ENCODE results near the gene PRIM2. TPM values are rescaled to one million over a fixed set of nuclear protein-coding genes. Genes with fewer than 3 reads are reported as not detected.
"Not testable (repeated sequence)": the region's sequence is repeated elsewhere in the genome, so short reads cannot be mapped to it uniquely, and the experiment has no call there.

PRIM2 gene
- total and polyA plus RNA-seq, 9 of the 15 experiments (the other 6 are each of a cell fraction or from before 2014, with no cell fraction given) = 19.8 to 57.5 (median 33.4) TPM

DNA sequence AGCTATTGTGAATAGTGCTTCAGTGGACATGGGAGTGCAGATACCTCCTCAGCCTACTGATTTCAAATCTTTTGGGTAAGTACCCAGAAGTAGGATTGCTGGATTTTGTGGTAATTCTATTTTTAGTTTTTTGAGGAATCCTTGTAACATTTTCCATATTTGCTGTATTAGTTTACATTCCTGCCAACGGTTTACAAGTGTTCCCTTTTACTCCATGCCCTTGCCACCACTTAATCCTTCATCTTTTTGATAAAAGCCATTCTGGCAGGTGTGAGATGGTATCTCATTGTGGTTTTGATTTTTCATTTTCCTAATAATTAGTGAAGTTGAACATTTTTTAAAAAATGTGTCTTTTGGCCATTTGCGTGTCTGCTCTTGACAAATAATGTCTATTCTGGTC lies 125.8 kb downstream of the PRIM2 start:
- H3K4me2 ChIP-seq (ENCODE audit: insufficient read depth, low read length); H3K4me3 ChIP-seq; H3K79me2 ChIP-seq (ENCODE audit: control insufficient read depth, insufficient read depth, low read length); ATAC-seq; FAIRE-seq; BruUV-seq (replicated peaks); in situ Hi-C loops (cut with MboI); H3K9ac ChIP-seq (ENCODE audit: insufficient read depth in 1 of 2, low read depth in 2 of 2, low read length in 2 of 2); CTCF ChIA-PET (ENCODE audit: low intra/inter-chr PET ratio); H3K36me3 ChIP-seq (ENCODE audit: control insufficient read depth, insufficient read depth, low read length); POLR2A ChIA-PET; H4K20me1 ChIP-seq (replicated peaks; ENCODE audit: control insufficient read depth, insufficient read depth, low read length); H2AFZ ChIP-seq (ENCODE audit: low read depth, low read length); H3K4me1 ChIP-seq (replicated peaks in 1 of 2; ENCODE audit: control insufficient read depth in 2 of 2, insufficient read depth in 2 of 2, low read length in 2 of 2); intact Hi-C loops (cut with micrococcal nuclease); H3K27ac ChIP-seq (ENCODE audit: extremely low read depth, low read depth, low read length); H3K27me3 ChIP-seq (ENCODE audit: control insufficient read depth in 2 of 2, insufficient read depth in 2 of 2, low read length in 2 of 2); H3K9me1 ChIP-seq (ENCODE audit: control insufficient read depth, insufficient read depth, low read length); DNase-seq (ENCODE audit: extremely low read depth in 1 of 4, low spot score in 3 of 4); H3K9me3 ChIP-seq (replicated peaks; ENCODE audit: control insufficient read depth, insufficient read depth, low read depth, low read length): not testable (repeated sequence)
- 65% methylated on average over 2 of the region's 2 CpGs for WGBS (ENCODE audit: insufficient coverage, low coverage, missing lambda C conversion rate)

DNA sequence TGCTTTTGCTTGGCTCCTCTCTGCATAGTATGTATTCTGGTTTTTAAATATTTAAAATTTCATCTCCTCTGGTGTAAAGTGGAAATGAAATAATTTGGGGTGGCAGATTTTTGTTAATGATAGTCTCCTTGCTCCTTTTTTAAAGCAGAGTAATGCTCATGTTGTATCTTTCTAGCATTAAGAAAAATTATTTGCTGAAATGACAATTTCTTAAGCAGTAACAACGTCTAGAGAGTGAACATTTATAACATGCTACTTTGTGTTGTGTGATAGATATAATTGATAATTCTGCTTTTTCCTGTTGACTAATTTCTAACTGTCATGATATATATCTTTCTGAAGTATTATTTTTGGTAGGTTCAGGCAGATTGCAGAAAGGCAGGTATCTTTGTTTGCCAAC lies 127.4 kb downstream of the PRIM2 start:
- H3K9ac ChIP-seq (ENCODE audit: insufficient read depth in 1 of 2, low read depth in 2 of 2, low read length in 2 of 2); DNase-seq (ENCODE audit: extremely low read depth in 1 of 4, low spot score in 3 of 4); H3K27ac ChIP-seq (ENCODE audit: extremely low read depth, low read depth, low read length); ATAC-seq; H3K36me3 ChIP-seq (ENCODE audit: control insufficient read depth, insufficient read depth, low read length); H2AFZ ChIP-seq (ENCODE audit: low read depth, low read length); H4K20me1 ChIP-seq (replicated peaks; ENCODE audit: control insufficient read depth, insufficient read depth, low read length); H3K27me3 ChIP-seq (ENCODE audit: control insufficient read depth in 2 of 2, insufficient read depth in 2 of 2, low read length in 2 of 2); H3K4me1 ChIP-seq (replicated peaks in 1 of 2; ENCODE audit: control insufficient read depth in 2 of 2, insufficient read depth in 2 of 2, low read length in 2 of 2); H3K4me3 ChIP-seq; in situ Hi-C loops (cut with MboI); intact Hi-C loops (cut with micrococcal nuclease); H3K79me2 ChIP-seq (ENCODE audit: control insufficient read depth, insufficient read depth, low read length); CTCF ChIA-PET (ENCODE audit: low intra/inter-chr PET ratio); H3K4me2 ChIP-seq (ENCODE audit: insufficient read depth, low read length); FAIRE-seq; H3K9me1 ChIP-seq (ENCODE audit: control insufficient read depth, insufficient read depth, low read length); BruUV-seq (replicated peaks); POLR2A ChIA-PET; H3K9me3 ChIP-seq (replicated peaks; ENCODE audit: control insufficient read depth, insufficient read depth, low read depth, low read length): not testable (repeated sequence)
- WGBS (ENCODE audit: insufficient coverage, low coverage, missing lambda C conversion rate) = 29% methylated on average over 1 of the region's 1 CpG
- TF ChIP-seq ZNF316 (IDR thresholded peaks at IDR 0.05) = peak; percentile 72
- TF ChIP-seq MAFG (tag; conservative IDR thresholded peaks at IDR 0.05) = peak; percentile 53
- peak; percentile 56; the same call in 1 of the 2 replicates for TF ChIP-seq C11orf30 (IDR thresholded peaks at IDR 0.05; ENCODE audit: low read depth)

DNA sequence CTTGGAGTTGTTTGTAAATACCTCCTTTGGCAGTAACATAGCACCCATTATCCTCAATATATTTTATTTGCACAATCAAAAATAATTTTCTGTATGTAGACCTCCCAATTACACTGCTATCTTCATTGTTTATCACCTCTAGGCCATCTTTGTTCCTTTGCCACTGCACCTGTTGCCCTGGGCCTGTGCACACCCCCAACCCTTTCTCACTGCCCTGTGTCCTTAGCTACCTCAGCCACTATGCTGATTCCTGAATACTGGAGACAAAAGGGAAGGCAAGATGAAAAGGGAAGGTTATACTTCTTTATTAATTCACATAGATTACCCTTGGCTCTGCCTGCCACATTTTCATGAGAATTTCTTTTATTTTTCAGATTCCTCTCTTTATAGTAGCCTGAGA lies 127.9 kb downstream of the PRIM2 start:
- H3K4me2 ChIP-seq (ENCODE audit: insufficient read depth, low read length); H3K4me1 ChIP-seq (replicated peaks in 1 of 2; ENCODE audit: control insufficient read depth in 2 of 2, insufficient read depth in 2 of 2, low read length in 2 of 2); H3K9me1 ChIP-seq (ENCODE audit: control insufficient read depth, insufficient read depth, low read length); H4K20me1 ChIP-seq (replicated peaks; ENCODE audit: control insufficient read depth, insufficient read depth, low read length); intact Hi-C loops (cut with micrococcal nuclease); H3K79me2 ChIP-seq (ENCODE audit: control insufficient read depth, insufficient read depth, low read length); BruUV-seq (replicated peaks); POLR2A ChIA-PET; H3K27me3 ChIP-seq (ENCODE audit: control insufficient read depth in 2 of 2, insufficient read depth in 2 of 2, low read length in 2 of 2); H2AFZ ChIP-seq (ENCODE audit: low read depth, low read length); FAIRE-seq; H3K4me3 ChIP-seq; H3K27ac ChIP-seq (ENCODE audit: extremely low read depth, low read depth, low read length); H3K36me3 ChIP-seq (ENCODE audit: control insufficient read depth, insufficient read depth, low read length); DNase-seq (ENCODE audit: extremely low read depth in 1 of 4, low spot score in 3 of 4); H3K9ac ChIP-seq (ENCODE audit: insufficient read depth in 1 of 2, low read depth in 2 of 2, low read length in 2 of 2); ATAC-seq; in situ Hi-C loops (cut with MboI); CTCF ChIA-PET (ENCODE audit: low intra/inter-chr PET ratio); H3K9me3 ChIP-seq (replicated peaks; ENCODE audit: control insufficient read depth, insufficient read depth, low read depth, low read length): not testable (repeated sequence)

DNA sequence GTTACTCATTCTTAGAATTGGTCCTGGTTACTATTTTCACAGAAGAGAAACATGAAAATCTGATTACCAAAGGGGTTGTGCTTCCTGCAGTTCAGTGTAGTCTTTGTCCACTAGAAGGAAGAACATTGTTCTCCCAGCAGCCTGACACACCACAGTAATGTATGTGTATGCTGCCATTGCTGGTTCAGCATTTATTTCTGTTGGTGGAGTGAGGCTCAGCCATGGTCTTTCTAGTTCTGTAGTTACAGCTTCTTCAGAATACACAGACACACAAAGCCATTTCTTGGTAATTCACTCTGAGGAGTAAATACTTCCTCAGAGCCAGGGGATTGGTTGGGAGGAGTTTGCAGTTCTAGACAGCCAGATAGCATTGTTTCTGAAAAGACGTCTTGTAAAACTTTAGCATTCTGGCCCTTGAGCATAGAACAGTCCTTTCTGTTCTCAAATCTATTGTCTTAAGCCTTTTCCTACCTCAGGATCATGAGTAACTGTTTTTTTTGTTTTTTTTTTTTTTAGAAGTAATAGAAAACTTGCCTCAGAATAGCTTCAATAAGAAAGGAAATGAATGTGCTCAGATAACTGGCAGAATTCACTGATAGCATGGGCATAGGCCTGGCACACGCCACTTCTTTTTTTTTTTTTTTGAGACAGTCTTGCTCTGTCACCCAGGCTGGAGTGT lies 128.5 kb downstream of the PRIM2 start:
- WGBS (ENCODE audit: insufficient coverage, low coverage, missing lambda C conversion rate) = 69% methylated on average over 2 of the region's 2 CpGs
- intact Hi-C loops (cut with micrococcal nuclease); H3K36me3 ChIP-seq (ENCODE audit: control insufficient read depth, insufficient read depth, low read length); H3K27me3 ChIP-seq (ENCODE audit: control insufficient read depth in 2 of 2, insufficient read depth in 2 of 2, low read length in 2 of 2); H3K4me2 ChIP-seq (ENCODE audit: insufficient read depth, low read length); H3K4me3 ChIP-seq; H3K27ac ChIP-seq (ENCODE audit: extremely low read depth, low read depth, low read length); H3K9ac ChIP-seq (ENCODE audit: insufficient read depth in 1 of 2, low read depth in 2 of 2, low read length in 2 of 2); H3K9me3 ChIP-seq (replicated peaks; ENCODE audit: control insufficient read depth, insufficient read depth, low read depth, low read length); BruUV-seq (replicated peaks); H4K20me1 ChIP-seq (replicated peaks; ENCODE audit: control insufficient read depth, insufficient read depth, low read length); ATAC-seq; DNase-seq (ENCODE audit: extremely low read depth in 1 of 4, low spot score in 3 of 4); H3K4me1 ChIP-seq (replicated peaks in 1 of 2; ENCODE audit: control insufficient read depth in 2 of 2, insufficient read depth in 2 of 2, low read length in 2 of 2); H2AFZ ChIP-seq (ENCODE audit: low read depth, low read length); CTCF ChIA-PET (ENCODE audit: low intra/inter-chr PET ratio); POLR2A ChIA-PET; in situ Hi-C loops (cut with MboI); H3K9me1 ChIP-seq (ENCODE audit: control insufficient read depth, insufficient read depth, low read length); FAIRE-seq; H3K79me2 ChIP-seq (ENCODE audit: control insufficient read depth, insufficient read depth, low read length): not testable (repeated sequence)
